GM21619 (cell line): ENCODE results near the gene C9orf72.
"Not testable (repeated sequence)": the region's sequence is repeated elsewhere in the genome, so short reads cannot be mapped to it uniquely, and the experiment has no call there.

Experiments
- ATAC-seq: cut with Tn5 transposase; IDR thresholded peaks from one replicate; pipeline ENCODE4 v1.9.1; 2021; ENCODE audit not compliant: unreplicated experiment

C9orf72 gene, protein sequence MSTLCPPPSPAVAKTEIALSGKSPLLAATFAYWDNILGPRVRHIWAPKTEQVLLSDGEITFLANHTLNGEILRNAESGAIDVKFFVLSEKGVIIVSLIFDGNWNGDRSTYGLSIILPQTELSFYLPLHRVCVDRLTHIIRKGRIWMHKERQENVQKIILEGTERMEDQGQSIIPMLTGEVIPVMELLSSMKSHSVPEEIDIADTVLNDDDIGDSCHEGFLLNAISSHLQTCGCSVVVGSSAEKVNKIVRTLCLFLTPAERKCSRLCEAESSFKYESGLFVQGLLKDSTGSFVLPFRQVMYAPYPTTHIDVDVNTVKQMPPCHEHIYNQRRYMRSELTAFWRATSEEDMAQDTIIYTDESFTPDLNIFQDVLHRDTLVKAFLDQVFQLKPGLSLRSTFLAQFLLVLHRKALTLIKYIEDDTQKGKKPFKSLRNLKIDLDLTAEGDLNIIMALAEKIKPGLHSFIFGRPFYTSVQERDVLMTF

DNA sequence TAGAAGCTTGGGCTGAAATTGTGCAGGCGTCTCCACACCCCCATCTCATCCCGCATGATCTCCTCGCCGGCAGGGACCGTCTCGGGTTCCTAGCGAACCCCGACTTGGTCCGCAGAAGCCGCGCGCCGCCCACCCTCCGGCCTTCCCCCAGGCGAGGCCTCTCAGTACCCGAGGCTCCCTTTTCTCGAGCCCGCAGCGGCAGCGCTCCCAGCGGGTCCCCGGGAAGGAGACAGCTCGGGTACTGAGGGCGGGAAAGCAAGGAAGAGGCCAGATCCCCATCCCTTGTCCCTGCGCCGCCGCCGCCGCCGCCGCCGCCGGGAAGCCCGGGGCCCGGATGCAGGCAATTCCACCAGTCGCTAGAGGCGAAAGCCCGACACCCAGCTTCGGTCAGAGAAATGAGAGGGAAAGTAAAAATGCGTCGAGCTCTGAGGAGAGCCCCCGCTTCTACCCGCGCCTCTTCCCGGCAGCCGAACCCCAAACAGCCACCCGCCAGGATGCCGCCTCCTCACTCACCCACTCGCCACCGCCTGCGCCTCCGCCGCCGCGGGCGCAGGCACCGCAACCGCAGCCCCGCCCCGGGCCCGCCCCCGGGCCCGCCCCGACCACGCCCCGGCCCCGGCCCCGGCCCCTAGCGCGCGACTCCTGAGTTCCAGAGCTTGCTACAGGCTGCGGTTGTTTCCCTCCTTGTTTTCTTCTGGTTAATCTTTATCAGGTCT lies at the start of gene C9orf72:
C9orf72 (minus strand) TSS at position 564 of the 716 bp plus-strand sequence. CDS start 6,361 bp downstream, outside the sequence.
- peak; percentile 64 for ATAC-seq

DNA sequence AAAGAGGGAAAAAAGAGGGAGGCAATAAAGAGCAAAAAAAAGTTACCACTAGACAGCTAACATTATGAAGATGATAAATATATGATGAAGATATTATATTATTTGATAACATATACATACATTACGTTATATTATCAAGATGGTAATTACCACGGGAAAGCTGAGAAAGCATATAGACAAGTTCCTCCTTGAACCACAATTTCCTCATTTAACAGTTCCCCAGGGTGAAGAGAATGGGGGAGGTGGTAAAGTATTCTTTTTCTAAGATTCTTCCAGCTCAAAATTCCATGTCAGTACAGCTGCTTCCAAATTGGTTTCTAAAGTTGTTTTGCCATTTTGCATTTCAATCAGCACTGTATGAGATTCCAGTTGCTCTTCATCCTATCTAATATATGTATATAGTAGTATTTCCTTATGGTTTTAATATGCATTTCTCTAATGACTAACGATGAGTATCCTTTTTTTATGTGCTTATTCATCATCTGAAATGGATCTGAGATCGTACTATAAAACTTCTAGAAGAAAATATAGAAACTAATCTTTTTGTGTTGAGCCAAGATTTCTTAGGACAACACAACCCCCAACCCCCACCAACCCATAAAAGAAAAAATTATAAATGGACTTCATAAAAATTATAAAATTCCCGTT lies 49.5 kb upstream of the C9orf72 start:
- no peak for ATAC-seq

DNA sequence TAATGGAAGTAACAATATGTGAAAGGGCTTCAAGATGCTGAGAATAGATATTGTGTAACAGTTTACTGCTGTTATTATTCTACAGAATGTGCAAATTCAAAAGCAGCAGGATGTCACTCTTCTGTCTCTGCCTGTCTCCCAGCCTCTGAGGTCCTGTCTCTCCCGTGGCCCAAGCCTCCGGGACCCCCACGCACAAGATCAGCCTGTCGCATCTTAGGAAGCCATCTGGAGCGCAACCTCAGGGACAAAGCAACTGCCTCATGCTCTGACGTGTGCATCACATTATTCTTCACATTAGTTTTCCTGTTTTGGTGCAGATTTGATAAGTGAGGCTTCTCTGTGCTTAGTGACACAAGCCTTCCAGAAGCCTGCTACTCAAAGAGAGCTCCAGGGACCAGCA lies 46.5 kb upstream of the C9orf72 start:
- ATAC-seq = no peak

DNA sequence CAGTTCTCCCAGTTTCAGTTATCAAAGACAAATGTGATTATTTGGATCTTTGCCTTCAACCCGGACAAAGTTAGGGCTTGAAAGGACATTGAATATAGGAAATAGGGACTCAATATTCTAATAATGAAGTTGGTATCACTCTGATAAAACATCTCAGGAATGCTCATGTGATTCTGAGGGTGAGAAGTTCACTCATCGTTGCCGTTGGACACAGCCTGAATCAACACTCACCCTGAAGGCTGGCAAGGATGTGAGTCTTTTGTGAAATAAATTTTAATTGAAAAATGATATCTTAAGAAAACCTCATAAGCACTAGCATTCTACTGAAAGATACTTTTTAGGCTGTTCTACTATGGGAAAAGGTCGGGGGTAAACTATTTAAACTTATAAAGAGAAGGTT lies 44.8 kb upstream of the C9orf72 start:
- no peak for ATAC-seq

DNA sequence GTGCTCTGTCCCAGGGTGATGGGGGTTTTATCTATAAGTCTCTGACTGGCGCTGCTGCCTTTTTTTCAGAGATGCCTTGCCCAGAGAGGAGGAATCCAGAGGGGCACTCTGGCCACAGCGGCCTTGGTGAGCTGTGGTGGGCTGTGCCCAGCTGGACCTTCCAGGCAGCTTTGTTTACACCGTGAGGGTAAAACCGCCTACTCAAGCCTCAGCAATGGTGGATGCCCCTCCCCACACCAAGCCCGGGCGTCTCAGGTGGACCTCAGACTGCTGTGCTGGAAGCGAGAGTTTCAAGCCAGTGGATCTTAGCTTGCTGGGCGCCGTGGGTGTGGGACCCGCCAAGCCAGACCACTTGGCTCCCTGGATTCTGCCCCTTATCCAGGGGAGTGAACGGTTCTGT lies 41.3 kb upstream of the C9orf72 start:
- ATAC-seq = no peak

DNA sequence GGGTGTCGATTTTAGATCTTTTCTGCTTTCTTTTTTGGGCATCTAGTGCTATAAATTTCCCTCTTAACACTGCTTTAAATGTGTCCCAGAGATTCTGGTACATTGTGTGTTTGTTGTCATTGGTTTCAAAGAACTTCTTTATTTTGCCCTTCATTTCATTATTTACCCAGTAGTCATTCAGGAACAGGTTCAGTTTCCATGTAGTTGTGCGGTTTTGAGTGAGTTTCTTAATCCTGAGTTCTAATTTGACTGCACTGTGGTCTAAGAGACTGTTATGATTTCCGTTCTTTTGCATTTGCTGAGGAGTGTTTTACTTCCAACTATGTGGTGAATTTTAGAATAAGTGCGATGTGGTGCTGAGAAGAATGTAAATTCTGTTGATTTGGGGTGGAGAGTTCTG lies 38.8 kb upstream of the C9orf72 start:
- ATAC-seq = not testable (repeated sequence)

DNA sequence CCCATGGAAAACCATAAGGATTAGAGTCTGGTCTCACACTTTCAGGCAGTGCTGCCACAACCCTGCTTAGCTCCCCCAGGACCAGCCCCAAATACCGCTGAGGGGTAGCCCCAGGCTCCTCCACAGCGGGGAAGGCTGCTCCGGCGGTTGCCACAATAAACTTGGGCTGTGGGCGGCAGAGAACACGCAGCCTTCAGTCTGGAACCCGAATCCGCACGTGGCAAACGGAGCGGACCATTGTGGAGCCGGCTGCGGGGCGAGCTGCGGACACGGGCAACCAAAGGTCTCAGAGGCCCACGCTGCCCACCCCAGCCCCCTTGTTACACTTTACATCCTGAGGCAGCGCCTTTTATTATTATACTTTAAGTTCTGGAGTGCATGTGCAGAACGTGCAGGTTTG lies 37.3 kb upstream of the C9orf72 start:
- no peak for ATAC-seq

DNA sequence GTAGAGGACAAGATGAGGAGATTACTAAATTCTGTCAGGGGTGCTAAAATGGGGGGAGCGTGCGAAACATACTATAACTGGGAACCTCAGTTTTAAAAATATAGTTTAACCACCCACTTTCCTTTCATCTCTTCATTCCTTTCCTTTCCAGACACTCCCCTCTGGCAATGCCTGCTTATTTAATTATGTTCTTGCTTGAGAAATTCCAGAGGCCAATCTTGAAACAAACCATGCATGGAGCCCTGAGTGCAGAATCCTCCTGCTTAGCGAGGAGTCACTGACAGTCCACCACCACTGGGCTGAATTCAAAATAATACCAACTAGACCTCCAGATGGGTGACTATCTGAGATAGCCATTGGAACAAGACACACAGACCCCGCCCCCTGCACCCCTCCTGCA lies 29.7 kb upstream of the C9orf72 start:
- ATAC-seq = no peak

DNA sequence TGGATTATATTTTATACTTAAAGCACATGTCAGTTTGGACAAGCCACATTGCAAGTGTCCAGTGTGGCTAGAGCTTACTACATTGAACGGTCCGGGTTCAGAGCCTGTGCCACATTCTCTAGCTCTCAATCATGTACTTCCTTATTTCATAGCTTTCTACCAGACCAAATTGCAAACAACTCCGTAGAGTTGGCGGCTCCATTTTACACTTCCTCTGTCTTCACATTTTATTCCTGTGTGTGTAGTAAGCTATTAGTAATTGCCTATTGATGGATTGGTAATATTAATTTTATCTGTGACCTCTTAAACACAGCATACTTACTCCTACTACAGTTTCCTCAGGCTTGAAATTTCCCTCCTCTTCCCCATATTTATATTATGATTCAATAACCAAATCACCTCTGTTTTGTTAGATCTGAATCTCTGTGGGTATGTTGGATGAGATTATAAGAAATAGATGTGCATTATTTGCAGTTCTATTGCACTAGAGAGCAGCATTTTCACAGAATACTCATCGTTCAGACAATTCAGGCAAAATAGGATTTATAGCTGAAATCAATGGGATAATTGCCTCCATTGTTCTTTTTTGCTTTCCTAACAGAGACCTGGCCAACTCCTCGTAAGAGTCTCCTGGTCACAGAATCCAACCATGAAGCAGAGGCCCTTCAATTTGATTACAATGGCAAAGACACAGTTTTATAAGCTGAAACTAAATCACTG lies 29.0 kb upstream of the C9orf72 start:
- ATAC-seq = no peak

DNA sequence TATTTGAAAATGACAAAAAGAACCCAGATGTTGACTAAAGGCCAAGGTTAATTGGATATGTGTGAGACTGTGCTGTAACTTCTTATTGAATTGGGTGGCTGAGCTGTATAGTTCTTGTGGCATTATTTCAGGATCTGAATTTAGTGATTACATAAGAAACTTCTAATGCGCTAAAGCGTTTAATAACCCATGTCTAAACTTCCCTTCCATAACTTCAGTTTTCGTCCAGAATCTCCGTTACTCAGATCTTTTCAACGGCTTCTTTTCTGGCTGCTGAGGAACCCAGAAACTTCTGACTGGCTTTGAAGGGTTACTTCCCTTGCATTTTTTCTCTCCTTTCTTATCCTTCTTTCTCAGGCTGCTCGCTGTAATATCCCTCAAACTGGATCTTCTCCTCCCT lies 28.1 kb upstream of the C9orf72 start:
- ATAC-seq = no peak

DNA sequence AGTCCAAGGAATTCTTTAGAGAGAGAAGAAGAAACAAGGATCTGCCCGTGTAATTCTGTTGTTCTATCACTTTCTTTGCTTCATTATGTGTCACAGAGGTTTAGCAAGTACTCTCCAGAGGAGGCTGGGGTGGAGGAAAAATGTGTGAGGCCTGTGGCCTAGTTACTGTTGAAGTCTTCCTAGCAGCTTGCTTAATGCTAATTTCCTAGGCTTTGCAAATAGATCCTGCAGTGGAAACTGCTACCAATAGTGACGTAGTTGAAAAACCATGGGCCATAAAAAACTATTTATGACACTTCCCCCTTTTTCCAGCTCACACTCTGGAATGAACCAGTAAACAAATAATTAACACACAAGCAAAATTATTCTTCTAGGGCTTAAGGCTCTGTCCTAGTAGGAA lies 27.0 kb upstream of the C9orf72 start:
- no peak for ATAC-seq

DNA sequence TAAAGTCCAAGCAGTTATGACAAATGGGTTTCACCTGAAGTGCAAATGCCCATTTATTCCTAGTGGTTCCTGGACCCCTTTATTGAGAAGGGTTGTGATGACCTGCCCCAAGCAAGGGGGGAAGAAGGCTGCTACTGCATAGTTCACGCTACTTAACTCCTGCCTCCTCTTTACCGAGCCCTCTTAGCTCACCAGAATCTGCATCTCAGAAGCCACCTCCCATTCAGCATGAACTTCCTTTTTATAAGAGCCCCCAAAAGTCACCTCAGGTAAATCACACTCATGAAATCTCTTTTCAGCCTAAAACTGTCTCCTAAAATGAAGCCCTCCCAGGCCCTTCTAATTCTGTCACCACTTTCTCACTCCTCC lies 26.6 kb upstream of the C9orf72 start:
- no peak for ATAC-seq

DNA sequence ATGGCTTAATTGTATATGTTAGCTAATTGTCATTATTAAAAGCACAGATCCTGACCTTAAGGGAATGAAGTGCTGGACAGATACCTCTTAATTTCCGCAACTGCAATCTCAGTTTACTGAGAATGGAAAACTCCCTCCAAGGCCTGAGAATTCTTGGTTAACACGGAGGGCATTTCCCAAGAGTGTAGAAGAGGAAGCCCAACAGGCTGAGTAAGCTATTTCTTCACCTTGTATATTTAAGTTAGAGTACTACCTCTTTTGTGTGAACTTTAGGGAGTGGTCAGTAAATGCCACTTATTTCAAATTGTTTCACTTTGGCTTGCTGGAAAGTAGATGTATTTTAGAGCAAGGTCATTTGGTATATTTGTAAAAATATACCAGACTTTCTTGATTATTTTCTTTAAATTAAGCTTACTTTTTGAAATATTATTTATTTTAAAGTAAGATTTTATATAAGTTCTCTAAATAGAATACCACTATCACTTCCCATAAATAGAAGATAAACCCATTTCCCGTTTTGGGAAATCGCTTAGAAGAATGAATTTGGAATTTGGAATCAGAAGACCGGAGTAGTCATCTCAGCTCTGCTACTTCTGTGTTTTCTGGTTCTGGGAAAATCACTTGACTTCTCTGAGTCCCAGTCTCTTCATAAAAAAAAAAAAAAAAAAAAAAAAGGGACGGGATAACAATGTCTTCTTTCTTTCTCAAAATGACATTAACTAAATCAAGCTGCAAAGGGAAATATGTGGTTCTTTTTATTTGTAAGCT lies 26.0 kb upstream of the C9orf72 start:
- no peak for ATAC-seq

DNA sequence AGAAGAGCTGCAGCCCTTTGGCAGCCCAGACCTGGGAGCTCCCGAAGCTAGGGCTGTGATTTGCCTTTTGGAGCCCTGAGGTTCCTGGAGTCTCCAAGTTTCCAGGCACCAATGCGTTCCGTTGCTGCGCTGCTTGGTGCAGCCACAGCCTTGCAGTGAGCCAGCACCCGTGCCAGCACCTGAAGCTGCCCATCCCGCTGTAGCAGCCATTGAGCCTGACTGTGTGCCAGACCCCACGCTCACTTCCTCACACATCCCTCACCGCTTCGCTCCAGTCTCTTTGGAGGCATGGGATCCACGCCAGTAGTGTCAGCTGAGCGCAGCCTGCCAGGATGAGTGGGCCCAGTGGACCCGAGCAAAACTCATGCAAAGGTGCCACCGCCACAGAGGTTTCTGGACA lies 22.5 kb upstream of the C9orf72 start:
- ATAC-seq = no peak

DNA sequence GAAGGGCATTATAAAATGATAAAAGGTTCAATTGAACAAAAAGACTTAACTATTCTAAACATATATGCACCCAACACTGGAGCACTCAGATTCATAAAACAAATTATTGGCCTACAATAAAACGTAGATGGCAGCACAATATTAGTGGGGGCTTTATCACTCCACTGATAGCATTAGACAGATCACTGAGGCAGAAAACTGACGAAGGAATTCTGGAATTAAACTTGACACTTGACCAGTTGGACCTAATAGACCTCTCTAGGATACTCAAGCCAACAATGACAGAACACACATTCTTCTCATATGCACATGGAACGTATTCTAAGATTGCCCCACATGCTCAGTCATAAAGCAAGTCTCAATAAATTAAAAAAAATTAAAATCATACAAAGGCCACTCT lies 18.4 kb upstream of the C9orf72 start:
- no peak for ATAC-seq

DNA sequence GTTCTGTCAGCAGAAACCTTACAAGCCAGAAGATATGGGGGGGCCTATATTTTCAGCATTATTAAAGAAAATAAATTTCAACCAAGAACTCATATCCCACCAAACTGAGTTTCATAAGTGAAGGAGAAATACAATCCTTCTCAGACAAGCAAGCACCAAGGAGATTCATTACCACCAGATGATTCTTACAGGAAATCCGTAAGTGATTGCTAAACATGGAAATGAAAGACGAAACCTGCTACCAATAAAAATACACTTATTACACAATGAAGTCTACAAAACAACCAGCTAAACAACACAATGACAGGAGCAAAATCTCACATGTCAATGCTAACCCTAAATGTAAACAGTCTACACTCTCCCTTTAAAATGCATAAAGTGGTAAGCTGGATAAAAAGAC lies 17.8 kb upstream of the C9orf72 start:
- ATAC-seq = no peak

DNA sequence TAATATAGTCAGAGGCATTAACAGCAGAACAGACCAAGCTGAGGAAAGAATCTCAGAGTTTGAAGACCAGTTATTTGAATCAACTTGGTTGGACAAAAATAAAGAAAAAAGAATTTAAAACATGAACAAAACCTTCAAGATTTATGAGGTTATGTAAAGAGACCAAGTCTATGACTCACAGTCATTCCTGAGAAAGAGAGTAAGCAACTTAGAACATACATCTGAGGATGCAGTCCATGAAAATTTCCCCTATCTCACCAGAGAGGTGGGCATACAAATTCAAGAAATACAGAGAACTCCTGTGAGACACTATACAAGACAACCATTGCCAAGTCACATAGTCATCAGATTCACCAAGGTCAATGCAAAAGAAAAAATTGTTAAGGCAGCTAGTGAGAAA lies 17.4 kb upstream of the C9orf72 start:
- ATAC-seq = no peak

DNA sequence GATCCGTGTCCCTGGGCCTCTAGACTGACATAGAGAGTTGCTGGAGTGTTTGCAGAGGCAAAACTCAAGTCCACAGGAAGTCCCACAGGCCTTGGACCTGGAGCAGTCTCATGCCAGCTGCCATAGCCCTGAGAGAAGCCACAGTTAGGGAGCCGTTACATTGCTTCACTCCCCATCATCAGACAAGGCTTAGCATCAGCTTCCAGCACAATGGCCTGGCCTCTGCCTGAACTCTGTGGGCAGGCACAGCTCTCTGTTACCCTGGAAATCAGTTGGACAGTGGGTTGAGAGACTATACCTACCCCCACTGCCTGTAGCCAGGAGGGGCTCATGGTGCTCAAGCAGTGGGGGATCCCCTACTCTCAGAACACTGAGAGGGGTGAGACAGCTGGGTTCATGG lies 16.2 kb upstream of the C9orf72 start:
- no peak for ATAC-seq

DNA sequence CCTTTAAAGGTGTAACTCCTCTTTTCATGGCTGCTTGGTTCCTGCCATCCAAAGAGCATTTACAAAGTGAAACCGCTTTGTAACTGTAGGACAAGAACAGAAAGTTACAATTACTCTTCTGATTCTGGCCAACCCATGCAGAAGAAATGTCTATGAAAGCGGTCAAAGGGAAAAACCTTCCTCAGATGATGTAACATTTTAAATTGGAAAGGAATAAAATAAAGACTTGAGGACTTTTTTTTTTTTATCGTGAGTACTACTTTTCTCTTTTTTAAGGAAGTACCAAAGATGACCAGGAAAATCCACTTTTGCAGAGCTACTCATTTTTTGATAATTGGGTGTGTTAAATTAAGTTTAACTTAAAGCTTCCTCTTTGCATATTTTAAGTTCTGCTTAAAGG lies 13.0 kb upstream of the C9orf72 start:
- no peak for ATAC-seq

DNA sequence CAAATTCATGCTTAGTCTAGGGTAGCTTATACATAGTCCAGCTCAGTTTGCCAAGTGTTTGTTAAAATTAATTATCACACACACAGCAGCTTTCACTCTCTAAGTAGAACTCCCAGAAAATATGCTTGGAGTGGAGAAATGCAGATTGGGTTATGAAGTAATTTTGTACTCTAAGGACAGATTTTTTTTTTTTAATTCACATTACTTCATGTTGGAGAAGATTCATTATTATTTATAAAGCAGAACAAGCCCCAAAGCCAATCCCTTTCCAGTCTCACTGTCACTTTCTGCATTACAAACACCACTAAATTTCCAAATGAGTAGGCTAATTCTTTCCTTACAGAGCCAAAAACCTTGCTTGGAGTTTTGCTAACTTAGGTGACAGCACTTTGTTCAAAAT lies 11.7 kb upstream of the C9orf72 start:
- ATAC-seq = no peak

DNA sequence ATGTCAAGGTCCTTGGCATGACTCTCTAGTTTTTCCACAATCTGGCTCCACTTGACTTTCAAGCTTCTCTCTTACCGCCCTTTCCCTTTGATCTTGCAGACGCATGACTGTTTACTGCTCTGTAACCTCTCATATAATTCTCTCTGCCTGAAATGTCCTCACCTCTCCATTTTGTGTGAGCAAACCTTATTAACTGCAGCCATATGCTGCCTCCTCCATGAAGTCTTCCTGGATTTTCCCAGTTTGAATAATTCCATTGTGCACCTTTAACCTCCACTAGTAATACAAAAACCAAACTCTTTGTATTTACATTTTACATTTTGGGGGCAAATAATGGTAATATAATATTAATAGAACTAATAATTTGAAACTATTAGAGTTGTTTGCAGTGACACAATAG lies 9.5 kb upstream of the C9orf72 start:
- ATAC-seq = no peak
